HepG2 (cell line): ENCODE measurements around the gene AFF1. TPM values are rescaled to one million over a fixed set of nuclear protein-coding genes. Genes with fewer than 3 reads are reported as not detected.

Source experiments
- CAMTA2 ChIP-seq: sonication (generic); formaldehyde crosslinking; IDR thresholded peaks from 2 replicates; pipeline ENCODE4 v1.4.0; 2020; ENCODE audit warnings: mild to moderate bottlenecking, missing genetic modification reagents, borderline replicate concordance
- IRF1 ChIP-seq: sonication (generic); formaldehyde crosslinking; IDR thresholded peaks from 2 replicates; pipeline ENCODE4 v1.4.0; 2020; ENCODE audit warnings: low read depth, mild to moderate bottlenecking, missing genetic modification reagents
- IRF2 ChIP-seq: IDR thresholded peaks from 2 replicates; pipeline ENCODE4 v1.6.1; 2018; ENCODE audit warnings: missing genetic modification reagents, missing compliant biosample characterization
- LCORL ChIP-seq, 2 experiments: fragments of 450-650 bp in 1 of 2; sonication (generic) in 1 of 2; formaldehyde crosslinking in 1 of 2; IDR thresholded peaks; 2 replicates each; pipeline versions ENCODE4 v1.5.0 to v1.6.1; 2017 to 2020; ENCODE audit warnings: antibody characterized with exemption in 1 of 2, missing genetic modification reagents in 1 of 2
- MEIS1 ChIP-seq: sonication (generic); formaldehyde crosslinking; IDR thresholded peaks from 2 replicates; pipeline ENCODE4 v1.9.0; 2021; ENCODE audit warnings: mild to moderate bottlenecking, missing genetic modification reagents, moderate library complexity, borderline replicate concordance
- MIER2 ChIP-seq: IDR thresholded peaks from 2 replicates; pipeline ENCODE4 v1.6.1; 2016; ENCODE audit warnings: missing biosample characterization, missing genetic modification reagents
- MYC ChIP-seq: sonication (generic); formaldehyde crosslinking; IDR thresholded peaks from 2 replicates; pipeline ENCODE4 v1.9.0; 2021; ENCODE audit warnings: missing genetic modification reagents, borderline replicate concordance
- NFE2L2 ChIP-seq: fragments of 150-350 bp; IDR thresholded peaks from 2 replicates; pipeline ENCODE4 v1.6.1; 2014; ENCODE audit warnings: low read length
- NFIB ChIP-seq: sonication (generic); formaldehyde crosslinking; IDR thresholded peaks from 2 replicates; pipeline ENCODE4 v1.9.0; 2021; ENCODE audit warnings: missing genetic modification reagents, mild to moderate bottlenecking, borderline replicate concordance
- PLRG1 ChIP-seq: fragments of 450-650 bp; conservative IDR thresholded peaks from 2 replicates; pipeline ENCODE4 v1.6.1; 2016
- POLR2G ChIP-seq: fragments of 200-400 bp; formaldehyde crosslinking; IDR thresholded peaks from 2 replicates; pipeline ENCODE4 v1.6.1; 2018; ENCODE audit warnings: mild to moderate bottlenecking, low read depth, low read length, moderate library complexity
- RCOR2 ChIP-seq: IDR thresholded peaks from 2 replicates; pipeline ENCODE4 v1.6.1; 2016; ENCODE audit warnings: missing biosample characterization, missing genetic modification reagents
- TGIF2 ChIP-seq: IDR thresholded peaks from 2 replicates; pipeline ENCODE4 v1.6.1; 2016; ENCODE audit warnings: control low read depth, missing compliant biosample characterization
- ZFP36 ChIP-seq: fragments of 150-350 bp; IDR thresholded peaks from 2 replicates; pipeline ENCODE4 v1.6.1; 2018; ENCODE audit warnings: borderline replicate concordance, low read length, low read depth; ENCODE audit not compliant: partially characterized antibody
- ZNF292 ChIP-seq: sonication (generic); formaldehyde crosslinking; IDR thresholded peaks from 2 replicates; pipeline ENCODE4 v1.8.1; 2022; ENCODE audit warnings: mild to moderate bottlenecking, low read depth, missing genetic modification reagents, borderline replicate concordance
- ZNF30 ChIP-seq: sonication (generic); formaldehyde crosslinking; IDR thresholded peaks from 2 replicates; pipeline ENCODE4 v1.5.0; 2020; ENCODE audit warnings: mild to moderate bottlenecking, missing genetic modification reagents
- ZNF317 ChIP-seq: sonication (generic); formaldehyde crosslinking; IDR thresholded peaks from 2 replicates; pipeline ENCODE4 v1.5.0; 2020; ENCODE audit warnings: mild to moderate bottlenecking, missing genetic modification reagents
- ZNF326 ChIP-seq: sonication (generic); formaldehyde crosslinking; IDR thresholded peaks from 2 replicates; pipeline ENCODE4 v1.4.0; 2020; ENCODE audit warnings: missing genetic modification reagents, borderline replicate concordance
- ZNF772 ChIP-seq: sonication (generic); formaldehyde crosslinking; IDR thresholded peaks from 2 replicates; pipeline ENCODE4 v1.5.0; 2020; ENCODE audit warnings: mild to moderate bottlenecking, missing genetic modification reagents
- polyA plus RNA-seq, 8 experiments: library from polyadenylated mRNA; depleted of rRNA in 3 of 8; stranded (reverse) in 7 of 8; unstranded in 1 of 8; fragments of >200 nt; fragmentation: Illumina TruSeq in 4 of 8; extraction: Trizol in 4 of 8; gene quantifications; 2 replicates each; pipeline versions ENCODE4 v1.2.1 to v1.2.3, GENCODE V29; 2011 to 2016; ENCODE audit warnings: low read depth in 4 of 8, missing spikeins in 1 of 8, mixed read lengths in 1 of 8; ENCODE audit not compliant: insufficient read depth in 1 of 8
- total RNA-seq, 5 experiments: library from RNA; depleted of rRNA; stranded (reverse); fragments of >200 nt; fragmentation: Illumina TruSeq; extraction: Trizol; gene quantifications; 2 replicates each; pipeline ENCODE4 v1.2.3, GENCODE V29; 2016; ENCODE audit warnings: low read depth in 1 of 5
- TF ChIP-seq, protein P1 (sequence below): sonication (generic); formaldehyde crosslinking; IDR thresholded peaks from 2 replicates; pipeline ENCODE4 v1.9.0; 2021; ENCODE audit warnings: mild to moderate bottlenecking, missing genetic modification reagents
- TF ChIP-seq, protein P2 (sequence below): sonication (generic); formaldehyde crosslinking; conservative IDR thresholded peaks from 2 replicates; pipeline ENCODE4 v1.8.0; 2022; ENCODE audit warnings: missing genetic modification reagents

The AFF1 gene
- total and polyA plus RNA-seq, 2 of the 13 experiments (the other 11 are each of a cell fraction or from before 2014, with no cell fraction given): 15.5 to 15.9 TPM

- TF ChIP-seq NFE2L2 (no peak), NFIB (CRISPR knock-in tag) (no peak), ZFP36 (no peak), POLR2G (peak; percentile 79), IRF1 (CRISPR knock-in tag) (no peak), ZNF772 (CRISPR knock-in tag) (no peak), RCOR2 (CRISPR knock-in tag) (peak; percentile 47; the same call in 1 of the 2 replicates), PLRG1 (no peak), MEIS1 (CRISPR knock-in tag) (no peak; the same call in 1 of the 2 replicates), ZNF30 (CRISPR knock-in tag) (peak; percentile 49; the same call in 1 of the 2 replicates), TGIF2 (CRISPR knock-in tag) (no peak), CAMTA2 (CRISPR knock-in tag) (no peak), ZNF292 (CRISPR knock-in tag) (no peak), ZNF326 (CRISPR knock-in tag) (no peak), LCORL (IDR thresholded peaks at IDR 0.05) (no peak), LCORL (CRISPR knock-in tag; IDR thresholded peaks at IDR 0.05) (peak; percentile 45; the same call in 1 of the 2 replicates), MIER2 (CRISPR knock-in tag) (no peak), ZNF317 (CRISPR knock-in tag) (peak; percentile 73; the same call in 1 of the 2 replicates), MYC (no peak), IRF2 (CRISPR knock-in tag) (0 out of 2 replicates have a peak, but pooled peaks have one; percentile 17)
- TF ChIP-seq, protein P1, sequence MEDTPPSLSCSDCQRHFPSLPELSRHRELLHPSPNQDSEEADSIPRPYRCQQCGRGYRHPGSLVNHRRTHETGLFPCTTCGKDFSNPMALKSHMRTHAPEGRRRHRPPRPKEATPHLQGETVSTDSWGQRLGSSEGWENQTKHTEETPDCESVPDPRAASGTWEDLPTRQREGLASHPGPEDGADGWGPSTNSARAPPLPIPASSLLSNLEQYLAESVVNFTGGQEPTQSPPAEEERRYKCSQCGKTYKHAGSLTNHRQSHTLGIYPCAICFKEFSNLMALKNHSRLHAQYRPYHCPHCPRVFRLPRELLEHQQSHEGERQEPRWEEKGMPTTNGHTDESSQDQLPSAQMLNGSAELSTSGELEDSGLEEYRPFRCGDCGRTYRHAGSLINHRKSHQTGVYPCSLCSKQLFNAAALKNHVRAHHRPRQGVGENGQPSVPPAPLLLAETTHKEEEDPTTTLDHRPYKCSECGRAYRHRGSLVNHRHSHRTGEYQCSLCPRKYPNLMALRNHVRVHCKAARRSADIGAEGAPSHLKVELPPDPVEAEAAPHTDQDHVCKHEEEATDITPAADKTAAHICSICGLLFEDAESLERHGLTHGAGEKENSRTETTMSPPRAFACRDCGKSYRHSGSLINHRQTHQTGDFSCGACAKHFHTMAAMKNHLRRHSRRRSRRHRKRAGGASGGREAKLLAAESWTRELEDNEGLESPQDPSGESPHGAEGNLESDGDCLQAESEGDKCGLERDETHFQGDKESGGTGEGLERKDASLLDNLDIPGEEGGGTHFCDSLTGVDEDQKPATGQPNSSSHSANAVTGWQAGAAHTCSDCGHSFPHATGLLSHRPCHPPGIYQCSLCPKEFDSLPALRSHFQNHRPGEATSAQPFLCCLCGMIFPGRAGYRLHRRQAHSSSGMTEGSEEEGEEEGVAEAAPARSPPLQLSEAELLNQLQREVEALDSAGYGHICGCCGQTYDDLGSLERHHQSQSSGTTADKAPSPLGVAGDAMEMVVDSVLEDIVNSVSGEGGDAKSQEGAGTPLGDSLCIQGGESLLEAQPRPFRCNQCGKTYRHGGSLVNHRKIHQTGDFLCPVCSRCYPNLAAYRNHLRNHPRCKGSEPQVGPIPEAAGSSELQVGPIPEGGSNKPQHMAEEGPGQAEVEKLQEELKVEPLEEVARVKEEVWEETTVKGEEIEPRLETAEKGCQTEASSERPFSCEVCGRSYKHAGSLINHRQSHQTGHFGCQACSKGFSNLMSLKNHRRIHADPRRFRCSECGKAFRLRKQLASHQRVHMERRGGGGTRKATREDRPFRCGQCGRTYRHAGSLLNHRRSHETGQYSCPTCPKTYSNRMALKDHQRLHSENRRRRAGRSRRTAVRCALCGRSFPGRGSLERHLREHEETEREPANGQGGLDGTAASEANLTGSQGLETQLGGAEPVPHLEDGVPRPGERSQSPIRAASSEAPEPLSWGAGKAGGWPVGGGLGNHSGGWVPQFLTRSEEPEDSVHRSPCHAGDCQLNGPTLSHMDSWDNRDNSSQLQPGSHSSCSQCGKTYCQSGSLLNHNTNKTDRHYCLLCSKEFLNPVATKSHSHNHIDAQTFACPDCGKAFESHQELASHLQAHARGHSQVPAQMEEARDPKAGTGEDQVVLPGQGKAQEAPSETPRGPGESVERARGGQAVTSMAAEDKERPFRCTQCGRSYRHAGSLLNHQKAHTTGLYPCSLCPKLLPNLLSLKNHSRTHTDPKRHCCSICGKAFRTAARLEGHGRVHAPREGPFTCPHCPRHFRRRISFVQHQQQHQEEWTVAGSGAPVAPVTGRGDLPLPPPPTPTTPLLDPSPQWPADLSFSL (CRISPR knock-in tag): no peak
- TF ChIP-seq, protein P2, sequence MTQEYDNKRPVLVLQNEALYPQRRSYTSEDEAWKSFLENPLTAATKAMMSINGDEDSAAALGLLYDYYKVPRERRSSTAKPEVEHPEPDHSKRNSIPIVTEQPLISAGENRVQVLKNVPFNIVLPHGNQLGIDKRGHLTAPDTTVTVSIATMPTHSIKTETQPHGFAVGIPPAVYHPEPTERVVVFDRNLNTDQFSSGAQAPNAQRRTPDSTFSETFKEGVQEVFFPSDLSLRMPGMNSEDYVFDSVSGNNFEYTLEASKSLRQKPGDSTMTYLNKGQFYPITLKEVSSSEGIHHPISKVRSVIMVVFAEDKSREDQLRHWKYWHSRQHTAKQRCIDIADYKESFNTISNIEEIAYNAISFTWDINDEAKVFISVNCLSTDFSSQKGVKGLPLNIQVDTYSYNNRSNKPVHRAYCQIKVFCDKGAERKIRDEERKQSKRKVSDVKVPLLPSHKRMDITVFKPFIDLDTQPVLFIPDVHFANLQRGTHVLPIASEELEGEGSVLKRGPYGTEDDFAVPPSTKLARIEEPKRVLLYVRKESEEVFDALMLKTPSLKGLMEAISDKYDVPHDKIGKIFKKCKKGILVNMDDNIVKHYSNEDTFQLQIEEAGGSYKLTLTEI (CRISPR knock-in tag): no peak
These were observed 1.3 kb downstream of the AFF1 start (continued) for GRCh38 chr4:86935853-86936733.
